Activated CD8-positive, alpha-beta memory T cell treated with anti-CD3 and anti-CD28 coated beads for 24 hours (primary cell): ENCODE data around the gene SDF2.

Experiments
- DNase-seq: peaks from one replicate; pipeline ENCODE4 v3.0.0-alpha.2; 2020

The SDF2 gene, protein sequence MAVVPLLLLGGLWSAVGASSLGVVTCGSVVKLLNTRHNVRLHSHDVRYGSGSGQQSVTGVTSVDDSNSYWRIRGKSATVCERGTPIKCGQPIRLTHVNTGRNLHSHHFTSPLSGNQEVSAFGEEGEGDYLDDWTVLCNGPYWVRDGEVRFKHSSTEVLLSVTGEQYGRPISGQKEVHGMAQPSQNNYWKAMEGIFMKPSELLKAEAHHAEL

GRCh38 chr17:28661635-28662526 lies at the start of gene SDF2, which contains the start of gene SUPT6H:
SDF2 (minus strand) TSS chr17:28661906; CDS start chr17:28661876, 30 bp downstream.
SUPT6H (plus strand) TSS chr17:28662205; CDS start chr17:28673402, 11,197 bp downstream.
- DNase-seq = peak; percentile 99

DNA sequence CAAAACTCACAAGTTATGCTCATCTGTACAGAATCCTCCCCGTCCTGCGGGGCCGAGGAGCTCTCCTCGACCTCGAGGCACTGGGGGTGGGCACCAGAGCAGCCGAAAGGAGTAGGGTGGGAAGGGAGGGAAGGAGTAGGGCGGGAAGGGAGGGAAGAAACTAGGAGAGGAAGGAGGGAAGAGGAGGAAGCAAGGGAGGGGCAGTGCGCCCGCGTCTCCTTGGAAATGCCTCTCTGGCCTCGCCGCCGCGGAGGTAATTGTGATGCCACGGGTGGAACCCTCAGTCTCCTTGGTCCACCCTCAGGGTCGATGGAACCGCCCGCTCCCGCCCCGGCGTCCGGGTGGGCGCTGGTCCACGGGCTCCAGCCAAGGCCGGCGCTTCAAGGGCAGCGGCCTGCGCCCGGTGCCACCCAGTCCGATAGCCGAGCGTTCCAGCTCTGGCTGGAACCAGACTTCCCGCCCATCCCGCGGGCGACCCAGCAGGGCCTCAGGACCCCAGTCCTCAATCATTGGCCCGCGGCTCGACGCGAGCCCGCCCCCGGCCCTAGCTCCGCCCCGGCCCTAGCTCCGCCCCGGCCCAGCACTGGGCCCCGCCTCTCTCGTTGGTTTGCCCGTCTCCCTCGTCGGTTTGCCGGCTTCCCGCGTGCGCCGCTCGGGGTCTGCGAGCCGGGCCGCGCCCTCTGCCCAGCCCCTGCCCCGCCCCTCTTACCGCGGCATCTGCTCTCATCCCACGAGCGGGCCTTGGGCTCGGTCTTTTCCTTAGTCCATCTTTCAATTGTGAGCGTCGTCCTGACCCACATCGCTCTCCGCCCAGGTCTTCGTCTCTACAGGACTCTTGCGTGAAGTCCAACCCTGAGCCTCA lies 49.4 kb upstream of the SDF2 start:
- DNase-seq = peak; percentile 96

- no peak for DNase-seq
Measured at GRCh38 chr17:28707339-28707720, 45.6 kb upstream of the SDF2 start.

DNA sequence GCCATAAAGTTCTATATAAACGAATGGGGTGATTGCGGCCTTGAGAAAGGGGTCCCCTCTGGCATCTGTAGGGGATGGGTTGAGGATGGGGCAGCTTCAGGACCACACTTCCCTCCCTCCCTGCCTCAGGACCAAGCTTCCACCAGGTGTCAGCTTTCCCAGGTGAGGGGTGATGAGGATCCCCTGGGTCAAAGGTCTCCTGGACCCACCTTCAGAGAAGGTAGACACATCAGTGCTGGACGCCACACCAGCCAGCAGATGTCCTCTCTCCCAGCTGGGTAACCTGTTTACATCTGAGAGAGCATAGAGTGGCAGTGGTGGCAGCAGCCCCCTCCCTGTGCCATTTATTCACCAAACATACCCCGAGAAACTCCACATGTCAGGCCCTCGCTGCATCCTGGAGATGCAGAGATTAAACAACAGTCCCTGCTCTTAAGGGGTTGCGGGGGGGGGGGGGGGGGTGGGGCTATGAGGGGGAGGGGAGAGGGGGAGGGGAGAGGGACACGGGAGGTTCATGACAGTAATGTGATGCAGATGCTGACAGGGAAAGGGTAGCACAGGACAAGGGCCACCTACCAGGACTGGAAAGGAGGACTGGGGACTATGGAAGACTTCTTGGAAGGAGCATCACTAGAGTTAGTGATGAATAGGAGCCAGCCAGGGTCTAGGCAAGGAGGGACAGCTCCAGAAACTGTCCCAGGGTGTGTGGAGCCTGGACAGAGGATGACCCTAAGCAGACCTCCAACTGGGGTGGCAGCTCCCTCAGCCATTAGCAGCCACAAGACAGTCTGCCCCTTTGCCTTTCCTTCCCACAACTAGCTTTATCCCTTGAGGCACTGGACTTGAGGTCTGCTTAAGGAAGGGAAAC lies 45.0 kb upstream of the SDF2 start:
- DNase-seq = no peak

GRCh38 chr17:28705728-28706334 lies 44.1 kb upstream of the SDF2 start:
- DNase-seq = no peak

- DNase-seq = no peak
Measured at GRCh38 chr17:28705074-28705659, 43.5 kb upstream of the SDF2 start.

GRCh38 chr17:28704219-28704858 lies 42.6 kb upstream of the SDF2 start:
- DNase-seq = no peak

DNA sequence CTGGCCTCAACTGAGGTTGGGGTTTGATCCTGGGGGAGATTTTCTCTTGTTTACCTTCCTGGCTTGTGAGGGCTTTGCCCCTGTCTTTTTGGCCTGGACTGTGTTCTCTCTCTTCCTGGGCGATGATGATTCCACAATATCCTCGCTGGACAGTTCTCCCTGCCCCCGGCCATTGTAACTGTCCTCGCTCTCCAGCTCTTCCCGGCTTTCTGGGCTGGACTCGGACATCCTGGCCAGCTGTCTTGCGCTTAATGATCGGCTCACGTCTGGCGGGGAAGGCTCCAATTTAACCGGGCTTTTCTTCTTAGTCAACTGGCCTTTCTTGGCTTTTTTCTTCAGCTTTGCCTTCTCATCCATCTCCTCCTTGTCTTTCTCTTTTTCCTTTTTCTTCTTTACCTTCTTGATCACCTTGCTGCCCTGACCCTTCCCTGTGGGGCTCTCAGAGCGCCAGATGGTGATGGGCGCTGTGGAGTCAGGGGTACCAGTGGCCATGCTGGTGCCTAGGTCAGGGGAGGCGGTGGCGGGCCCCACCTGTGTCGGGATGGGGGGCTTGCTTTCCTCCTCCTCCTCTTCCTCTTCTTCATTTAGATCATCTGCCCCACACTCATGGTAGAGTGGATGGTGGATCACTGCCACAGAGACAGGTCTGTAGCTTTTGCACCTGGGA lies 42.0 kb upstream of the SDF2 start:
- no peak for DNase-seq

- no peak for DNase-seq
Measured at GRCh38 chr17:28702752-28703150, 41.0 kb upstream of the SDF2 start.

- DNase-seq = no peak
Measured at GRCh38 chr17:28702026-28702751, 40.5 kb upstream of the SDF2 start.

- DNase-seq = no peak
Measured at GRCh38 chr17:28700830-28701492, 39.3 kb upstream of the SDF2 start.

DNA sequence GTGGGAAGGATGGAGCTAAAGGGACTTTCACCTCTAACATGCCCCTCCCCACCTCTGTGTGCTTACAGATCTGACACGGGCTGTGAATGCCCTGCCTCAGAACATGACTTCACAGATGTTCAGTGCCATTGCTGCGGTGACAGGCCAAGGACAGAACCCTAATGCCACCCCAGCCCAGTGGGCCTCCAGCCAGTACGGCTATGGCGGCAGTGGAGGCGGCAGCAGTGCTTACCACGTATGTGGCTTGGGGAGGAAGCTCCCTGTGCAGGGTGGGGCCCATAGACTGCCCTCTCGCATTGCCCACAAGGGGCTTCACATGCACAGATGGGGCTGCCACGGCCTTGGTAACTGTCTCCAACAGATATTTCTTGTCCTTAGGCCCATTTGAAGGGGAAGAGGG lies 38.6 kb upstream of the SDF2 start:
- DNase-seq = no peak

- no peak for DNase-seq
Measured at GRCh38 chr17:28698253-28698941, 36.7 kb upstream of the SDF2 start.

GRCh38 chr17:28693869-28694268 lies 32.2 kb upstream of the SDF2 start:
- no peak for DNase-seq

DNA sequence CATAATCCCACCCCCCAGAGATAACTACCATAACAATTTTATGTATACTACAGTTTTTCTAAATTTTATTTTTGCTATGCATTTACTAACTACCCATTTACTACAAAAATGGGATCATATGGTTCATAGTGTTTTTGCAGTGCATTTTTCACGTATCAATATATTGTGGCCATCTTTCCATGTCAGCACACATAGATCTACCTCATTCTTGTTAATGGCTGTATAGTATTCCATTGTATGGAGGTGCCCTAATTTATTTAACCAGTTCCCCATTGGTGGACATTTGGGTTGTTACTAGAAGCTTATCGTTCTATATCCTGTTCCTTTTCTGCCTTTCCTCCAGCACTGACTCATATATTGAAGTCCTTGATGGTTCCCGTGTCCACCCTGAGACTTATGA lies 27.3 kb upstream of the SDF2 start:
- no peak for DNase-seq

GRCh38 chr17:28688481-28688880 lies 26.8 kb upstream of the SDF2 start:
- no peak for DNase-seq

- DNase-seq = no peak
Measured at GRCh38 chr17:28686296-28686695, 24.6 kb upstream of the SDF2 start.

GRCh38 chr17:28685366-28685765 lies 23.7 kb upstream of the SDF2 start:
- DNase-seq = no peak
